Stimulated activated CD8-positive, alpha-beta memory T cell treated with anti-CD3 and anti-CD28 coated beads, Interleukin-4, amount 100 ng/mL, for 1 hour (primary cell): ENCODE data around the gene TMEM108.

ENCODE experiments used
- DNase-seq, 2 donors: peaks; one replicate each; pipeline ENCODE4 v3.0.0-alpha.2; 2020; ENCODE audit warnings: low read depth in 2 of 2, low spot score in 1 of 2

Gene TMEM108

GRCh38 chr3:133274477-133274876 is 236.3 kb downstream of the TMEM108 start:
- DNase-seq: no peak

GRCh38 chr3:133276594-133276993 is 238.4 kb downstream of the TMEM108 start:
- no peak for DNase-seq

- DNase-seq: no peak
Observed at GRCh38 chr3:133277813-133278212, 239.6 kb downstream of the TMEM108 start.

GRCh38 chr3:133278260-133279043 is 240.3 kb downstream of the TMEM108 start:
- no peak for DNase-seq

- no peak for DNase-seq
Observed at GRCh38 chr3:133280586-133280985, 242.4 kb downstream of the TMEM108 start.

GRCh38 chr3:133282236-133282635 is 244.0 kb downstream of the TMEM108 start:
- DNase-seq: no peak

GRCh38 chr3:133283958-133284807 is 246.0 kb downstream of the TMEM108 start:
- no peak for DNase-seq

- no peak for DNase-seq
Observed at GRCh38 chr3:133289322-133289721, 251.1 kb downstream of the TMEM108 start.

- DNase-seq: no peak
Observed at GRCh38 chr3:133292296-133292695, 254.1 kb downstream of the TMEM108 start.

- DNase-seq: no peak
Observed at GRCh38 chr3:133293397-133294110, 255.4 kb downstream of the TMEM108 start.

- no peak for DNase-seq
Observed at GRCh38 chr3:133294253-133294652, 256.1 kb downstream of the TMEM108 start.

GRCh38 chr3:133295199-133295901 is 257.2 kb downstream of the TMEM108 start:
- DNase-seq: no peak

GRCh38 chr3:133295944-133296917 is 258.0 kb downstream of the TMEM108 start:
- DNase-seq: no peak

- no peak for DNase-seq
Observed at GRCh38 chr3:133296981-133297380, 258.8 kb downstream of the TMEM108 start.

- DNase-seq: no peak
Observed at GRCh38 chr3:133300102-133300501, 261.9 kb downstream of the TMEM108 start.

- no peak for DNase-seq
Observed at GRCh38 chr3:133301194-133301593, 263.0 kb downstream of the TMEM108 start.

GRCh38 chr3:133301731-133302130 is 263.5 kb downstream of the TMEM108 start:
- DNase-seq: no peak

GRCh38 chr3:133303430-133303829 is 265.2 kb downstream of the TMEM108 start:
- no peak for DNase-seq

GRCh38 chr3:133317866-133318265 is 279.7 kb downstream of the TMEM108 start:
- no peak for DNase-seq

GRCh38 chr3:133328373-133328772 is 290.2 kb downstream of the TMEM108 start:
- DNase-seq: no peak
